Measurements from ENCODE around the gene ADCYAP1R1.

Gene ADCYAP1R1

DNA sequence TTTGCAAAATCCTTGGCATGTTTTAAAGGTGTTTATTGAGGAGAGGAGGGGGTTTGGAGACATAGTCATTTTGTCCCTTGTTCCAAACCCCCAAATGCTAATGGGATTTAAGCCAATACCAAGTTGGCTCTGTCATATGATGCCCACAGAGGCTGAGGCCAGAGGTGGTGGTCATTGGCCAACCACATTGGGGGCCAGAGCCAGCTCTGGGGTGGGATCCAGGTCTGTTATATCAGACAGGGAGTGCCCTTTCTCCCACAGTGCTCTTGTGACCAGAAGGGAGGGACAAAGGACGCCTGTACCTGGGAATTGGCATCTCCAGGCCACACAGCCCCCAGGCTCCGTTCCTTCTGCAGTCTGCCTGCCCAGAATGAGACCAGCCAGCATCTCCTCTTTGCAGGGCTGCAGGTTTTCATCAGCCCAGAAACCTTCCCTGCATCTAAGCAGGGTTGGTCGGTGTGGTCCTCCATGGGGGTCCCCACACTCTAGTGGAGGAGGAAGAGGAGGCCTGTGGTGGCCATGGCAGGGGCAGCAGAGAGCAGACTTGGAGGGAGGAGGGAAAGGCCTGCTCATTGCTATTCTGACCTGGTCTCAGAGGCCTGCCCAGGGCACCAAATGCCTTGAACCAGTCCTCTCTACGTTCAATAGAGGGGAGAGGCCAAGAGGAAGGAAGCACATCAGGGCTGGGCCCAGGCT, 17.9 kb downstream of the ADCYAP1R1 start:
- no peak for DNase-seq

GRCh38 chr7:31070991-31071644, 19.0 kb downstream of the ADCYAP1R1 start:
- DNase-seq: no peak

DNA sequence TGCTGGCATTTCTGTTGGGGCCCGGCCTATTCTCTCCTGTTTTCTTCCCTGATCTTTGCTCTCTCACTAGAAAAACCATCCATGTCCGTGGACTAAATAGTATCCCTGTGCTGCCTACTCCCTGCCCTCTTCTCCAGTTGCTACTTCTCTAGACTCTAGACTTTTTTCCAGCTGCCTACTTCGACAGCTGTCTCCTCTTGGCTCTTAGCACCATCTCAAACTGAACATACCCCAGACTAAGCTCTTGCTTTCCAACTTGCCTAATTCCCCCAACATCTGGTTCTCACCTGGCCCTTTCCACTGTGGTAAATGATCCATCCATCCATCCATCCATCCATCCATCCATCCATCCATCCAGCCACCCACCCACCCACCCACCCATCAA, 19.5 kb downstream of the ADCYAP1R1 start:
- no peak for DNase-seq

GRCh38 chr7:31073326-31074119, 21.4 kb downstream of the ADCYAP1R1 start:
- no peak for DNase-seq

- no peak for DNase-seq
Observed at GRCh38 chr7:31074120-31074383, 21.9 kb downstream of the ADCYAP1R1 start.

GRCh38 chr7:31074403-31075085, 22.4 kb downstream of the ADCYAP1R1 start:
- no peak for DNase-seq

DNA sequence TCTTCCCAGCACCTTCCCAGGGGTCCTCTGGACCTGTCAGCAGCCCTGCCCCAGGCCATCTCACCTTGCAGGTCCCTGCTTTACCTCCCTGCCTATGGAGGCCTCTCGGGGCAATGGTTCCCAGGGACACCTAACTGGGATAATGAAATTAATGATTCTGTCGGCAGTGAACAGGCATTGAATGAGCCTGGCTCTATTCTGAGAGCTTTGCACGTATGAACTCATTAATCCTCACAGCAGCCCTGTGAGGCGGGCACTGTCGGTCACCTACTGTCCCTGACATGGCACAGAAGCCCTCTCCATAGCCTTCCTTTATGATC, 22.9 kb downstream of the ADCYAP1R1 start:
- DNase-seq: no peak

DNA sequence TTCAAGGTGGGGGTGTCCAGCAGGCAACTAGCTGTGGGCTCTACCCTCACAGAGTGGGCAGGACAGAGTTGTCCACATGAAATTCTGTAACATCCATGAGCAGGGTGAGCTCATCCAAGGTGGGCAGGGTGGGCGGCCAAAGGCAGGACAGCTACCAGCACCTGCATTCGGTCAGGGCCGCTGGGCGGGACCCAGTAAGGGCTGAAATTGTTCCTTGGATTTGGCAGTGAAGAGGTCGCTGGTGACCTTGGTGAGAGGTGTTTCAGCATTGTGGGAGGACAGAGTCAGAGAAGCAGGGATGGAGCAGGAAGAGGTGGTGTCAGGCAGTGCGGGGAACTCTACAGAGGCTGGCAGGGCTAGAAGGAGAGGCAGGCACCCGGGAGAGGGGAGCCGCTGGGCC, 23.9 kb downstream of the ADCYAP1R1 start:
- DNase-seq: no peak

- DNase-seq: no peak
Observed at GRCh38 chr7:31076641-31077310, 24.7 kb downstream of the ADCYAP1R1 start.

DNA sequence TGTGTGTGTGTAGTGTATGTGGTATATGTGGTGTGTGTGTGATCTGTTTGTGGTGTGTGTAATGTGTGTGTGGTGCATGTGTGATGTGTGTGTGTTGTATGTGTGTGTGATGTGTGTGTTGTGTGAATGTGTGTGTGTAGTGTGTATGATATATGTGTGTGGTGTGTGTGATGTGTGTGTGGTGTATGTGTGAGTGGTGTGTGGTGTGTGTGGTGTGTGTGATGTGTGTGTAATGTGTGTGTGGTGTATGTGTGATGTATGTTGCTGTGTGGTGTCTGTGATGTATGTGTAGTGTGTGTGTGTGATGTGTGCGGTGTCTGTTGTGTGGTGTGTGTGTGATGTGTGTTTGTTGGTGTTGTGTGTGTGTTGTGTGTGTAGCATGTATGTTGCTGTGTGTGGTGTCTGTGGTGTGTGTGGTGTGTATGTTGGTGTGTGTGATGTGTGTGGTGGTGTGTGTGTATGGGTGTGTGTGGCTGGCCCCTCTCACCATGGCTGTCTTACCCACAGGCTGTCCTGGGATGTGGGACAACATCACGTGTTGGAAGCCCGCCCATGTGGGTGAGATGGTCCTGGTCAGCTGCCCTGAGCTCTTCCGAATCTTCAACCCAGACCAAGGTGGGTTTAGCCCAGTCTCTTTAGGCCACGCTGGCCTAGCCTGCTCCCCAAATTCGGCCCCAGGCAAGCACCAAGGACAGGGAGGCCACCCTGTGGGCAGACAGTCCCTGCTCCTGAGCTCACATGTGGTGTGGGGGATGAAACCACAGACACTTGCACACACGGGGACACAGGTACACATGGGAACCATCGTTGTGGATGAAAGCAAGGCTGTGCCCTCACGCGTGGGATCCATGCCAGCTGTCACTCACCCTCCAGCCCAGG, 25.6 kb downstream of the ADCYAP1R1 start:
- no peak for DNase-seq

GRCh38 chr7:31078363-31078990, 26.4 kb downstream of the ADCYAP1R1 start:
- DNase-seq: no peak

- no peak for DNase-seq
Observed at GRCh38 chr7:31079126-31079823, 27.2 kb downstream of the ADCYAP1R1 start.

- DNase-seq: no peak
Observed at GRCh38 chr7:31079824-31080511, 27.9 kb downstream of the ADCYAP1R1 start.

- no peak for DNase-seq
Observed at GRCh38 chr7:31080763-31081162, 28.7 kb downstream of the ADCYAP1R1 start.

GRCh38 chr7:31082017-31082416, 29.9 kb downstream of the ADCYAP1R1 start:
- DNase-seq: no peak

DNA sequence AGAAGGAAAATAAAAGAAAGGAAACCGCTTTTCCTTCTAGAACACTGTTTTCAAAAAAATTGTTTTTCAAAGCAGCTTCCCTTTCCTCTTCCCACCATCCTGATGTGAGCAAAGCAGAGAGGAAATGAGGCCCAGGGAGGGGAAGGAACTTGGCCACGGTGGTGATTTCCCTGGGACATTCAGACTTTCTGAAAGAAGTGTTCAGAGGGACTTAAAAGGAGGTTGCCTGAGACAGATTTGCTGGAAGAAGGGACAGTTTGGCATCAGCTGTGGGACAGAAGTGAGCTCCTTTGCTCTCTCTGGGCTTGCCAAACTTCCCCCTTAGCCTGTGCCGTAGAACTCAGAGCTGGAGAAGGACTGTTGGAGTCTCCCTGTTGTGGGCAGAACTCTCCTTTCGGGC, 30.3 kb downstream of the ADCYAP1R1 start:
- DNase-seq: peak; percentile 9

GRCh38 chr7:31083210-31083786, 31.2 kb downstream of the ADCYAP1R1 start:
- DNase-seq: no peak

GRCh38 chr7:31084226-31084625, 32.1 kb downstream of the ADCYAP1R1 start:
- no peak for DNase-seq

DNA sequence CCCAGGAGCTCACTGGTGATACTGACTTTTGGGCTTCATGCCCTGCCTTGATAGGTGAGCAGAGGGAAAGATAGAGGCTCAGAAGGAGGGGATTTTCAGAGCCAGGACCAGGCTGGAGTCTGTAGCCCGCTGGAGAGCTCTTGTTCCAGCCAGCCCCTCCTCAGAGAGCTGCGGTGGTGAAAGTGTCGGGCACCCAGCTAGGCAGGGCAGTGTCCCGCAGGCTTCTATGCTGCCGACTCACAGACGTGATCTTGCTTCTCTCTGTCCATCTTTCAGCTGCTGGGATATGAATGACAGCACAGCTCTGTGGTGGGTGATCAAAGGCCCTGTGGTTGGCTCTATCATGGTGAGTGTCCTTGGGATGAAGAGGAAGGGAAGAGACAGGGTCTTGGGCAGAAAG, 35.2 kb downstream of the ADCYAP1R1 start:
- DNase-seq: no peak

GRCh38 chr7:31091924-31092434, 39.9 kb downstream of the ADCYAP1R1 start:
- DNase-seq: no peak
